A549 (cell line): ENCODE results near the gene BICC1. TPM values are rescaled to one million over a fixed set of nuclear protein-coding genes. Genes with fewer than 3 reads are reported as not detected.

Experiments
- ATAC-seq, 2 experiments: fragments of 200-7000 bp in 1 of 2; fragments of >200 bp in 1 of 2; cut with Nextera tagmentation in 1 of 2; cut with Tn5 transposase in 1 of 2; 3 replicates each; pipeline versions ENCODE4 v1.8.0 to v1.9.1; 2018 to 2020; ENCODE audit warnings: mild to moderate bottlenecking in 1 of 2, moderate library complexity in 1 of 2
- CTCF ChIA-PET: fragments of 300-600 bp; sonication (Branson Sonifier 250); formaldehyde crosslinking; extraction: SDS; loops from one replicate; lab custom pipeline; 2021; ENCODE audit warnings: antibody characterized with exemption, inconsistent platforms; lab: Yijun Ruan, JAX
- POLR2A ChIA-PET: fragments of 350-600 bp; formaldehyde crosslinking; extraction: SDS; loops from one replicate; lab custom pipeline; 2021; ENCODE audit warnings: antibody characterized with exemption, inconsistent platforms; lab: Yijun Ruan, JAX
- DNase-seq, 2 experiments: peaks; one replicate each; pipeline versions ENCODE4 v3.0.0 to v3.0.0-alpha.2; 2011 to 2016; ENCODE audit warnings: low read depth in 1 of 2, low spot score in 1 of 2
- FAIRE-seq: peaks from 2 replicates; lab custom pipeline; 2011; peaks lifted over from hg19 to GRCh38; lab: Jason Lieb, UNC
- H3K27ac ChIP-seq, 2 experiments: fragments of >200 bp; sonication (Bioruptor Twin); formaldehyde crosslinking; 3 replicates each; pipeline ENCODE4 v1.5.1; 2016 to 2017
- H3K4me1 ChIP-seq: fragments of >200 bp; sonication (Bioruptor Twin); formaldehyde crosslinking; 3 replicates; pipeline ENCODE4 v1.6.1; 2016
- H3K4me2 ChIP-seq: fragments of >200 bp; sonication (Bioruptor Twin); formaldehyde crosslinking; 3 replicates; pipeline ENCODE4 v1.6.1; 2016
- H3K4me3 ChIP-seq: fragments of >200 bp; sonication (Bioruptor Twin); formaldehyde crosslinking; 3 replicates; pipeline ENCODE4 v1.5.1; 2016
- H3K9me3 ChIP-seq: fragments of >200 bp; sonication (Bioruptor Twin); formaldehyde crosslinking; 3 replicates; pipeline ENCODE4 v1.6.1; 2016
- ATOH8 ChIP-seq: fragments of 250-450 bp; sonication (Bioruptor Pico); IDR thresholded peaks from 2 replicates; pipeline ENCODE4 v1.5.0; 2020; ENCODE audit warnings: low read depth, mild to moderate bottlenecking, moderate library complexity
- BCL3 ChIP-seq: fragments of >200 bp; sonication (Bioruptor Twin); formaldehyde crosslinking; IDR thresholded peaks from 3 replicates; pipeline ENCODE4 v1.6.1; 2016
- CBX2 ChIP-seq: fragments of 200-600 bp; sonication (generic); IDR thresholded peaks from 2 replicates; pipeline ENCODE4 v1.6.1; 2016; ENCODE audit warnings: low read depth, mild to moderate bottlenecking, borderline replicate concordance
- CBX8 ChIP-seq: fragments of 200-600 bp; sonication (generic); IDR thresholded peaks from 2 replicates; pipeline ENCODE4 v1.6.1; 2016
- CEBPB ChIP-seq, 2 experiments: fragments of >200 bp in 1 of 2; sonication (Bioruptor Twin) in 1 of 2; formaldehyde crosslinking in 1 of 2; IDR thresholded peaks; 2 replicates each; pipeline ENCODE4 v1.6.1; 2012 to 2016
- CHD2 ChIP-seq: fragments of 150-350 bp; IDR thresholded peaks from 2 replicates; pipeline ENCODE4 v1.6.1; 2014; ENCODE audit warnings: low read length; ENCODE audit not compliant: partially characterized antibody
- CTCF ChIP-seq: fragments of >200 bp; sonication (Bioruptor Twin); formaldehyde crosslinking; IDR thresholded peaks from 3 replicates; pipeline ENCODE4 v1.5.1; 2016
- EHF ChIP-seq: fragments of 250-450 bp; sonication (Bioruptor Pico); IDR thresholded peaks from 2 replicates; pipeline ENCODE4 v1.5.0; 2020; ENCODE audit warnings: mild to moderate bottlenecking
- EHMT2 ChIP-seq: fragments of 200-600 bp; sonication (generic); IDR thresholded peaks from 2 replicates; pipeline ENCODE4 v1.6.1; 2016; ENCODE audit warnings: antibody characterized with exemption, low read depth, mild to moderate bottlenecking, moderate library complexity
- EP300 ChIP-seq, 2 experiments: fragments of >200 bp; sonication (Bioruptor Twin); formaldehyde crosslinking; IDR thresholded peaks; 2 replicates in 1 of 2; 3 replicates in 1 of 2; pipeline ENCODE4 v1.6.1; 2016 to 2017
- HDAC2 ChIP-seq: fragments of 200-600 bp; sonication (generic); IDR thresholded peaks from 2 replicates; pipeline ENCODE4 v1.6.1; 2016
- HMGXB4 ChIP-seq: fragments of 250-450 bp; sonication (Bioruptor Pico); IDR thresholded peaks from 2 replicates; pipeline ENCODE4 v1.5.0; 2021; ENCODE audit warnings: mild to moderate bottlenecking, moderate library complexity, borderline replicate concordance
- HOXB5 ChIP-seq: fragments of 250-450 bp; sonication (Bioruptor Pico); IDR thresholded peaks from 2 replicates; pipeline ENCODE4 v1.5.0; 2020; ENCODE audit warnings: mild to moderate bottlenecking, moderate library complexity
- JUN ChIP-seq, 2 experiments: fragments of >200 bp; sonication (Bioruptor Twin); formaldehyde crosslinking; IDR thresholded peaks; 2 replicates in 1 of 2; 3 replicates in 1 of 2; pipeline ENCODE4 v1.6.1; 2016 to 2017
- JUNB ChIP-seq: fragments of >200 bp; sonication (Bioruptor Twin); formaldehyde crosslinking; IDR thresholded peaks from 2 replicates; pipeline ENCODE4 v1.6.1; 2016
- KDM1A ChIP-seq: fragments of 200-600 bp; sonication (generic); IDR thresholded peaks from 2 replicates; pipeline ENCODE4 v1.6.1; 2016; ENCODE audit warnings: low read depth, mild to moderate bottlenecking
- KDM5A ChIP-seq: fragments of 200-600 bp; sonication (generic); IDR thresholded peaks from 2 replicates; pipeline ENCODE4 v1.6.1; 2016; ENCODE audit warnings: antibody characterized with exemption, mild to moderate bottlenecking
- MAFK ChIP-seq: fragments of 450-650 bp; IDR thresholded peaks from 2 replicates; pipeline ENCODE4 v1.6.1; 2014; ENCODE audit not compliant: partially characterized antibody
- MYC ChIP-seq: IDR thresholded peaks from 2 replicates; pipeline ENCODE4 v1.6.1; 2012; ENCODE audit warnings: mild to moderate bottlenecking, inconsistent platforms, low read length, improper control_type of control experiment, borderline replicate concordance
- NFE2L2 ChIP-seq: fragments of 150-350 bp; conservative IDR thresholded peaks from 2 replicates; pipeline ENCODE4 v1.6.1; 2014; ENCODE audit warnings: low read length
- PBX3 ChIP-seq: IDR thresholded peaks from 2 replicates; pipeline ENCODE4 v1.6.1; 2012
- POLR2A ChIP-seq: IDR thresholded peaks from 2 replicates; pipeline ENCODE4 v1.6.1; 2012; ENCODE audit warnings: mild to moderate bottlenecking, low read length
- POLR2AphosphoS2 ChIP-seq: conservative IDR thresholded peaks from 2 replicates; pipeline ENCODE4 v1.6.1; 2012; ENCODE audit warnings: low read length, improper control_type of control experiment, inconsistent platforms
- RNF2 ChIP-seq: fragments of 200-600 bp; sonication (generic); IDR thresholded peaks from 2 replicates; pipeline ENCODE4 v1.6.1; 2016; ENCODE audit warnings: low read depth, mild to moderate bottlenecking, antibody characterized with exemption, moderate library complexity, borderline replicate concordance
- TFCP2L1 ChIP-seq: fragments of 250-450 bp; sonication (Bioruptor Pico); IDR thresholded peaks from 2 replicates; pipeline ENCODE4 v1.5.0; 2021; ENCODE audit warnings: mild to moderate bottlenecking
- TP53 ChIP-seq: fragments of 250-450 bp; sonication (Bioruptor Pico); IDR thresholded peaks from 2 replicates; pipeline ENCODE4 v1.5.0; 2021; ENCODE audit warnings: mild to moderate bottlenecking, moderate library complexity
- ZFP36 ChIP-seq: fragments of 450-650 bp; IDR thresholded peaks from 2 replicates; pipeline ENCODE4 v1.6.1; 2014; ENCODE audit warnings: borderline replicate concordance; ENCODE audit not compliant: partially characterized antibody
- ZNF302 ChIP-seq: fragments of 250-450 bp; sonication (Bioruptor Pico); IDR thresholded peaks from 2 replicates; pipeline ENCODE4 v1.9.0; 2021; ENCODE audit warnings: inconsistent platforms, mild to moderate bottlenecking, moderate library complexity
- WGBS: methylation state at CpG from one replicate; pipeline ENCODE4 v1.1.6; 2017; ENCODE audit errors: missing lambda C conversion rate; 5-methylcytosine and 5-hydroxymethylcytosine counted together
- polyA plus RNA-seq, 4 experiments: library from polyadenylated mRNA; depleted of rRNA in 3 of 4; stranded (reverse); fragments of >200 nt; fragmentation: RNase III in 1 of 4; extraction: RNeasy Plus Mini Kit Qiagen cat#74134 plus additional on column Dnase treatment in 1 of 4; gene quantifications; 2 replicates in 3 of 4; 3 replicates in 1 of 4; pipeline ENCODE4 v1.2.3, GENCODE V29; 2011 to 2017

The BICC1 gene
- polyA plus RNA-seq, 2 of the 4 experiments (the other 2 are of a cell fraction): 36.9 to 56.8 TPM

- Histone ChIP-seq H3K9me3 (peaks cover 19% of the 10 kb centered on the region), H3K4me1 (peaks cover 26% of the 10 kb centered on the region), H3K4me3 (no peak overlapping the region), H3K27ac (peak overlapping the region; percentile 59 to 89; a peak in 3 of 6 replicates), H3K4me2 (no peak overlapping the region)
- POLR2A ChIA-PET: no interaction called here
- WGBS: 94% methylated on average over 2 of the region's 2 CpGs
- FAIRE-seq: no peak
- ATAC-seq: no peak
- no peak for TF ChIP-seq TFCP2L1 (CRISPR knock-in tag)
- no peak for TF ChIP-seq BCL3
- TF ChIP-seq ATOH8 (CRISPR knock-in tag): no peak
- TF ChIP-seq HOXB5 (CRISPR knock-in tag): no peak
- TF ChIP-seq PBX3: no peak
- TF ChIP-seq KDM1A: no peak
- no peak for TF ChIP-seq CEBPB (IDR thresholded peaks at IDR 0.05)
- no peak for TF ChIP-seq KDM5A
- no peak for TF ChIP-seq MYC
- TF ChIP-seq EHMT2: no peak
- TF ChIP-seq RNF2: no peak
- TF ChIP-seq EP300 (IDR thresholded peaks at IDR 0.05): no peak
- no peak for TF ChIP-seq POLR2AphosphoS2
- TF ChIP-seq ZFP36: no peak
- TF ChIP-seq JUNB: no peak
- CTCF ChIA-PET: no interaction called here
- DNase-seq: no peak
Observed at GRCh38 chr10:58859526-58859925, 346.9 kb downstream of the BICC1 start.

GRCh38 chr10:58867683-58868082 is 355.0 kb downstream of the BICC1 start:
- H3K4me2 ChIP-seq: no peak overlapping the region
- TF ChIP-seq HDAC2: no peak
- no peak for TF ChIP-seq CHD2
- TF ChIP-seq CBX2: no peak
- TF ChIP-seq MYC: no peak
- TF ChIP-seq POLR2A: no peak
- no peak for TF ChIP-seq KDM5A
- no peak for TF ChIP-seq EHF (CRISPR knock-in tag)
- no peak for TF ChIP-seq CBX8
- TF ChIP-seq NFE2L2: no peak
- TF ChIP-seq MAFK: no peak
- no peak for TF ChIP-seq ZFP36
- no peak for TF ChIP-seq EP300 (IDR thresholded peaks at IDR 0.05)
- TF ChIP-seq HMGXB4 (CRISPR knock-in tag): no peak
- no peak for TF ChIP-seq JUN (IDR thresholded peaks at IDR 0.05)
- no peak for TF ChIP-seq ATOH8 (CRISPR knock-in tag)
- TF ChIP-seq CTCF: no peak
- no peak for TF ChIP-seq ZNF302
- no peak for TF ChIP-seq TFCP2L1 (CRISPR knock-in tag)
- no peak for TF ChIP-seq TP53 (CRISPR knock-in tag)
- no peak for TF ChIP-seq EHMT2
- TF ChIP-seq, all 56 proteins: peak for 0
- ChIA-PET CTCF (interaction anchor here (1.0 kb wide), 1 partner anchor 24 kb away, joined by 3 read pairs; no protein-coding TSS in a partner anchor), POLR2A (no interaction called here)
- DNase-seq: no peak
- Histone ChIP-seq H3K4me3 (no peak overlapping the region), H3K9me3 (no peaks in the 10 kb centered on the region), H3K27ac (no peak overlapping the region), H3K4me1 (no peaks in the 10 kb centered on the region)
- no peak for ATAC-seq
- FAIRE-seq: no peak
